ENCODE results near the gene COTL1.

DNA sequence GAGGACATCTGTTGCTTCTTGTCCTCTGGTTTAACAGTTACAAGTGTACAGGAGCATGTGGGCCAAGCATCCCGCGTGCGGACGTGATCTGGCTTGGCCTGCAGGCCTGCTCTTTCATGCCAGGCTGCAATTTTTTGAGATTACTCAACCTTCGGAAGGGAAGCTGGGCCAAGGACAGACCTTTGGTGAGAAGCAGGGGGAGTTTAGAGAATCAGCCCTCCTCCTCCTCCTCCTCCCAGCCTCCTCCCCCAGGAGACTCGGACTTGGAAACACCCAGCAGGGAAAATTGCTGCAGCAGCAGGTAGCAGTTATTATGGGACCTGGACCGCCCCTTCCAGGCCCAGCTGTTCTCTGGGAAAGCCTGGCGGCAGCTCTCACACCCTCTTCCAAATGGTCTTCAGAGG, 25.3 kb upstream of the COTL1 start:
- TF ChIP-seq, protein P1, sequence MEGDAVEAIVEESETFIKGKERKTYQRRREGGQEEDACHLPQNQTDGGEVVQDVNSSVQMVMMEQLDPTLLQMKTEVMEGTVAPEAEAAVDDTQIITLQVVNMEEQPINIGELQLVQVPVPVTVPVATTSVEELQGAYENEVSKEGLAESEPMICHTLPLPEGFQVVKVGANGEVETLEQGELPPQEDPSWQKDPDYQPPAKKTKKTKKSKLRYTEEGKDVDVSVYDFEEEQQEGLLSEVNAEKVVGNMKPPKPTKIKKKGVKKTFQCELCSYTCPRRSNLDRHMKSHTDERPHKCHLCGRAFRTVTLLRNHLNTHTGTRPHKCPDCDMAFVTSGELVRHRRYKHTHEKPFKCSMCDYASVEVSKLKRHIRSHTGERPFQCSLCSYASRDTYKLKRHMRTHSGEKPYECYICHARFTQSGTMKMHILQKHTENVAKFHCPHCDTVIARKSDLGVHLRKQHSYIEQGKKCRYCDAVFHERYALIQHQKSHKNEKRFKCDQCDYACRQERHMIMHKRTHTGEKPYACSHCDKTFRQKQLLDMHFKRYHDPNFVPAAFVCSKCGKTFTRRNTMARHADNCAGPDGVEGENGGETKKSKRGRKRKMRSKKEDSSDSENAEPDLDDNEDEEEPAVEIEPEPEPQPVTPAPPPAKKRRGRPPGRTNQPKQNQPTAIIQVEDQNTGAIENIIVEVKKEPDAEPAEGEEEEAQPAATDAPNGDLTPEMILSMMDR (IDR thresholded peaks at IDR 0.05) = no peak
- TF ChIP-seq POLR2A (IDR thresholded peaks at IDR 0.05) = no peak

Measured in heart left ventricle (tissue), 13 donors.